Stimulated activated CD4-positive, alpha-beta T cell treated with anti-CD3 and anti-CD28 coated beads, Interleukin-12 subunit alpha, Interleukin-12 subunit beta, amount 100 ng/mL, for 4 hours (primary cell): ENCODE data around the gene SSTR4.

Experiments
- DNase-seq: peaks from one replicate; pipeline ENCODE4 v3.0.0-alpha.2; 2020

The SSTR4 gene

GRCh38 chr20:23069108-23069507, 34.0 kb downstream of the SSTR4 start:
- DNase-seq: no peak

DNA sequence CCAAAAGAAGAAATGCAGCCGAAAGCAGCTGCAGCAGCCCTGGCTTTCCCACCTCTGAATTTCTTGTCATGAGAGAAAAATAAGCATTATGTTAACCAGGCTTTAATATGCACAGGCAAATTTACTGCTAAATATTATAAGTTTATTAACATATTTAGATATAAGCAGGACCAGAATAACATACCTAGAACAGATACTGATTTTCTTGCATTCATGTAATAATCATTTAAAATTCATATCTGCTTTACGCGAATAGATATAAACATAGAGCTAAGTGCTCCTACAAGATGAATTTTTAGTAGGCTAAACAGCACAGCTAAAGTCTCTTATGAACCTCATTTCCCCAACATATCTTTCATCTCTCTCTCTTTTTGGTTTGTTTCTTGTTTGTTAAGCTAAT, 36.3 kb downstream of the SSTR4 start:
- DNase-seq: no peak

- no peak for DNase-seq
Measured at GRCh38 chr20:23071996-23072395, 36.9 kb downstream of the SSTR4 start.

DNA sequence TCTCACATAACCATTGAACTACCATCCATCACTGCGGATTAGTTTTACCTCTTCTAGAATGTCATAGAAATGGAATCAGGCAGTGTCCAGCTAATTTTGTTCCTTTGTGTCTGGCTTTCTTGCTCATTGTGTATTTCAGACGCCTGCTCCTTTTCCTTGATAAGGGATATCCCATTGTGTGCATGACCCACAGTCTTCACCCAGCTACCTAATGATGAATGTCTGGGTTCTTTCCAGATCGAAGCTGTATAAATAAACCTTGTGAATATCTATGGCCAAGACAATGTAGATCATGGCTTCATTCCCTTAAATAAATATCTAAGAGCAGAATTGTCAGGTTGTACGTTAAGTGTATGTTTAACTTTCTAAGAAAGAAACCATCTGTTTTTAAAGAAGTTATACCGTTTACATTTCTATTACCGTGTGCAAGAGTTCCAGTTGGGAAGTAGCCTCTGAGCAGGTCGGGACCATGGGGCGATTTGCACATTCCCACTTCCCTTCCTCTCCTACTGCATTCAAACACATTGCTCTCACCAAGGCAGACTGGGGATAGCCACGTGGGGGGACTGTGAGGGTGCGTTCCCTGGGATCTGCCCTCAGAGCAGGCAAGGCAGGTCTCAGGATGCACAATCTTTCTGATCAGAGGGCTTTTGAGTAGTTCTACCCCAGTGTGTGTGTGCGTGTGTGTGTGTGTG, 37.9 kb downstream of the SSTR4 start:
- DNase-seq: no peak

GRCh38 chr20:23074052-23074451, 38.9 kb downstream of the SSTR4 start:
- DNase-seq: no peak

GRCh38 chr20:23077277-23077676, 42.2 kb downstream of the SSTR4 start:
- no peak for DNase-seq

DNA sequence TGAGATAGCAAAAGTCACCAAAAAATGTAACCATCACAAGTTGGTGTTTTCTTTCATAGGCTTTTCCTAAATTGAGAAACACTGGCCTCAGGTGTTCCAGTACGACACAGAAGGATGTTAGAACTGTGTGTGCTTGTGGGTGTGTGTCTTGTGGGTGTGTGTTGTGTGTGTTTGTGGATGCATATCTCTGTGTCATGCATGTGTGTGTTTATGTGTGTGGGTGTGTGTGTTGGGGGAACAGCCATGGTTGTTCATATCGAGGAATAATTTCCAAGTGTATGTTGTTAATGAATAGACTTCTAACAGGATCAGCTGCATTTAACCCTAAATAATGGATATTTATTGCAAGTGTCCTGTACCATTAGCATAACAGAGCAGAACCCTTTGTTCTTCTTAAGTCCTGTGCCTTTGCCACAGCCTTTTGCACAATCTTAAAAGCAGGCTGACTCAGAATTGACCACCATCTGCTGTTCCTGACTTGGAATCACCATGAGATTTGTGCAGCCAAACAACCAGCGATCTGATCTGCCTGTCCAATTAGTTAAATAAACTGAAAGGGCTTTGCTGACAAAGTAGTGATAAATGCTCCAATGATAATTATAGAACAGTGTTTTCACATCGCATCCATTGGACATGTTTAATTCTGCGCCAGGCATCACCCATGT, 43.4 kb downstream of the SSTR4 start:
- no peak for DNase-seq

- no peak for DNase-seq
Measured at GRCh38 chr20:23079016-23079351, 43.9 kb downstream of the SSTR4 start.

GRCh38 chr20:23079926-23080325, 44.8 kb downstream of the SSTR4 start:
- no peak for DNase-seq

DNA sequence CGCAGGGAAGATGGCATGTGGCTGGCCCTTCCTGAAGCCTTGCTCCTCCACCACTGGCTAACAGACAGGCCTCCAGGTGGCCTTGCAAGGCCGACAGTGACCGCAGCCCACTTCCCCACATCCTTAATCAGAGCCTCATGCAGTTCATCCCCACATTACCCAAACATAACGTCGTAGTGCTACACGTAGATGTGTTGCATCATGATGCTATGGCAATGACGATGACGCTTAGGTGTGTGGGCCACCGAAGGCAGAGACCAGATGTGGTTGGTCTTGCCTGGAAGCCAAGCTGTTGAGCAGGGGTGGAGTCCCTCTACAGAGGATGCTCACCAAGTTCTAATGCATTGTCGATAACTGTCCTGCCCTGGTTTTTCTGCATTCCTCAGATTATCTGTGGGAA, 45.4 kb downstream of the SSTR4 start:
- no peak for DNase-seq

GRCh38 chr20:23081263-23081819, 46.2 kb downstream of the SSTR4 start:
- no peak for DNase-seq

DNA sequence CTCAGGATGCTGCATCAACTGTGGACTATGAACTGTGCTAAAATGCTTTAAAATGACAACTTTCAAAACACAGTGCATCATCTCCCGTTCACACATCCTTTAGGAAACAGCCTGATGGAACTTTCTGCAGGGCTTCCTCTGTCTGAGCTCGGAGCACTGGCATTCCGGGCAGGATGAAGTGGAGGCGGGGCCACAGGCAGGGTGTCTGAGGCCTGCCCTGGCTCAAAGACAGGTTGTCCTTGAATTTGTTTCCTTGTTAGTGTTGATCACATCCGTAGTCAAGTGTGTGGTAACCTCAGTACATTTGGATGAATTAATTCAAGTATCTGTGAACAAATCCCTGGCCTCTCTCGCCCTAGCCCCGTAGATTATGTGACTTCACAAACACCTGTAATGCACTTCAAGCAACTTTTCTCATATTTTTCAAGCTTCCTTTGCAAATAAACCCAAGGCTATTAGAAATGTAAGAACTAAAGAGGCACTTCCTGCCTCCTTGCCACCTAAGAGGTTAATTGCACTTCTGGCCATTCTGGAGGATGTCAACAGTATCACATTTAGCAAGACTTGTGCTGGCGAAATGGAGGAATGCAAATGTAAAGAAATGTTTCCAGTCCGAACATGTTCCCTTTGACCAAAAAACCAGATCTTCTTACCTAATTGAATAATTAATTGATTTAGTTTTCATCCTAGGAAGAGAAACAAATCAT, 47.9 kb downstream of the SSTR4 start:
- DNase-seq: no peak

GRCh38 chr20:23083553-23084220, 48.6 kb downstream of the SSTR4 start:
- DNase-seq: no peak

GRCh38 chr20:23084282-23084844, 49.3 kb downstream of the SSTR4 start:
- no peak for DNase-seq

GRCh38 chr20:23084845-23085365, 49.8 kb downstream of the SSTR4 start:
- no peak for DNase-seq

- no peak for DNase-seq
Measured at GRCh38 chr20:23085436-23086055, 50.4 kb downstream of the SSTR4 start.

- no peak for DNase-seq
Measured at GRCh38 chr20:23086056-23086566, 51.0 kb downstream of the SSTR4 start, which contains the start of gene CD93. CD93 (minus strand) TSS chr20:23086324; CDS start chr20:23086192, 132 bp downstream.

DNA sequence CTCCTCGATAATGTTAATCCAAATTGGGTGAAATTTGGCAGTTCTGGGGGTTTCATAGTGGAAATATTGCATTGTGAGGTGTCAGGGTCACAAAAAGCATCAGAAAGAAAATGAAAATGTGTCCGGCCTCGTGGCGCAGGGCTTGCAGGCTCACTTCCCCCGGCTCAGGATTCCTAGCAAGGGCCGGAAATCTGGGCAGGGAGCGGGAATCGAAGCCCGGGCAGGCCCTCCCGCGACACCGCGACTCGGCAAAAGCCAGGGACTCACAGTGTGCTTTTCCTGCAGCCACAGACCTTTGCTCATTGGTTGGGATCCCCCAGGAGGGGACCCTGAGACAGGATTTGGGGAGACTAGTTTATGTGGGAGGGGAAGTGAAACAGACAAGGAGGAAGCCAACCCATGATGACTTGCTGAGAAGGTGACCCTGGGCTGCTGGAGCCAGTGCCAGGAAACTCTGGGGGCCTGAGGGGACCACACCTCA, 51.9 kb downstream of the SSTR4 start:
- no peak for DNase-seq

DNA sequence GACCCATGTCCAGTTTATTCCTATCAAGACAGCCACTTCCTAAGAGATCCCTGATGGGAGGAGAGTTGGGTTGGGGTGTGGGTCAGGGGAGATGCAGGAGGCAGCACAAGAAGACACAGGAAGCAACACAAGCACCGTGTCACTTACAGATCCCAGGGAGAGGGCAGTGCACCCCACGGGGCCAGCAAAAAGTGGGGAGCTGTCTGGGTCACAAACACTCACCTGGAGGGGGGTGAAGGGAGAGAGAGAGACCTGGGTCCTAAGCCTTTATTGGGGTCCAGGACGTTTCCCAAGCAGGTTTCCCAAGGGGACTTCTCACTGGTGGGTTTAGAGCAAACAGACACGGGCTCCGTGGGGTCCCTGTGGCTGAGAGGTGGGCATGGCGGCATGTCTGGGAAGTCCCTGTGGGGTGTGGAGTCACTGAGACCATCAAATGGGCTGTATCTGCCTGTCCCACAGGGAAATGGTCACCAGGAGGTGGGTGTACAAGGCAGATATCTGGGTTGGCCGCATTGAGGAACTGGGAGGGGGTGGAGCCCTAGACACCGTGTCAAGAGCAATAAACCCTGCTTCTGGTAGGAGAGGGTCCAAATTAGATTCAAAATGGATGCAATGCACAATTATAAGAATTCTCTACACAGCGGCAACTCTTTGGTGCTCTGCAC, 52.6 kb downstream of the SSTR4 start:
- DNase-seq: no peak
